Measurements from ENCODE around the gene MAGED1. TPM values are rescaled to one million over a fixed set of nuclear protein-coding genes. Genes with fewer than 3 reads are reported as not detected.

The MAGED1 gene
- total and polyA plus RNA-seq, 7 donors, result 15.2 to 78.1 (median 17.9) TPM

DNA sequence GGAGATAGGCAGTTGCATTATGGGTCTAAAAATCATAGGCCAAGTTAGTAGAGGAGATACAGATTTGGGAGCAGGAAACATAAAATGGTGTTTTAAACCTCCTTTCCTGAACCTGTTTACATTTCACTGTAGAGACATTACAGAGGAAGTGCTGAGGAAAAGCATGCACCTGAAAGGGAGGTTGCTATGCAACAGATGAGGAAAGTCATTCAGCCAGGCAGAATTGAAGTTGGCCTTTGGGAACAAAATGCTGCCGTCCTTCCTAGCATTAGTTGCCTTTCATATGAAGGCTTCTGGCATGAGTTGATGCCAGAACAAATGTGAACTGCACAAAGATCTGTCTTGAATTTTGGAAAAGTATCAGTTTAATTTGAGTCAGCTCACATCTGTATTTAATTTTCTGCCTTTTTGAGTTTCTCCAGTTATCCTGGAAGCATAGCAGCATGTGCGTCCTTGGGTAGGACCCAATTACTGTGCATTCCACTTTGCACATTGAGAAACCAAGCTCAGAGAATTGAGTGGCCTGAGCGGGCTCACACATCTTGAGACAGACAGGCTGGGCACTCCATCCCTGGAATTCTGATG lies 38.2 kb downstream of the MAGED1 start:
- ATAC-seq (no peak), DNase-seq (no peak)
- H3K9me3 ChIP-seq, result no peaks in the 10 kb centered on the region
- no peak overlapping the region for H3K27ac ChIP-seq
- H3K27me3 ChIP-seq (ENCODE audit: insufficient read depth in 3 of 3, low read length in 2 of 3), result peaks cover 0 to 1% (median 0%) of the 10 kb centered on the region in 3 donors
- H3K36me3 ChIP-seq (ENCODE audit: insufficient read depth in 1 of 2, low read depth in 1 of 2), result no peaks in the 10 kb centered on the region
- intact Hi-C loops (cut with DNase I), result no loop called here
- no peaks in the 10 kb centered on the region for H3K4me1 ChIP-seq
- WGBS, 3 donors, result 40 to 52% (median 46%) methylated on average over 3 of the region's 3 CpGs
- no peak overlapping the region for H3K4me3 ChIP-seq
- TF ChIP-seq, protein P1, sequence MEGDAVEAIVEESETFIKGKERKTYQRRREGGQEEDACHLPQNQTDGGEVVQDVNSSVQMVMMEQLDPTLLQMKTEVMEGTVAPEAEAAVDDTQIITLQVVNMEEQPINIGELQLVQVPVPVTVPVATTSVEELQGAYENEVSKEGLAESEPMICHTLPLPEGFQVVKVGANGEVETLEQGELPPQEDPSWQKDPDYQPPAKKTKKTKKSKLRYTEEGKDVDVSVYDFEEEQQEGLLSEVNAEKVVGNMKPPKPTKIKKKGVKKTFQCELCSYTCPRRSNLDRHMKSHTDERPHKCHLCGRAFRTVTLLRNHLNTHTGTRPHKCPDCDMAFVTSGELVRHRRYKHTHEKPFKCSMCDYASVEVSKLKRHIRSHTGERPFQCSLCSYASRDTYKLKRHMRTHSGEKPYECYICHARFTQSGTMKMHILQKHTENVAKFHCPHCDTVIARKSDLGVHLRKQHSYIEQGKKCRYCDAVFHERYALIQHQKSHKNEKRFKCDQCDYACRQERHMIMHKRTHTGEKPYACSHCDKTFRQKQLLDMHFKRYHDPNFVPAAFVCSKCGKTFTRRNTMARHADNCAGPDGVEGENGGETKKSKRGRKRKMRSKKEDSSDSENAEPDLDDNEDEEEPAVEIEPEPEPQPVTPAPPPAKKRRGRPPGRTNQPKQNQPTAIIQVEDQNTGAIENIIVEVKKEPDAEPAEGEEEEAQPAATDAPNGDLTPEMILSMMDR (IDR thresholded peaks at IDR 0.05), result no peak

Other genes with a start within 250 kb of the MAGED1 start
- not detected for gene CENPVL2, start 210.8 kb upstream of the MAGED1 start, total RNA-seq
- not detected for gene CENPVL2, start 210.8 kb upstream of the MAGED1 start, polyA plus RNA-seq
- gene CENPVL1, start 183.1 kb upstream of the MAGED1 start, total RNA-seq, result not detected
- not detected for gene CENPVL1, start 183.1 kb upstream of the MAGED1 start, polyA plus RNA-seq
- 1 to 10 TPM; 4.0 to 7.8 (median 5.6) TPM for gene GSPT2, start 150.2 kb upstream of the MAGED1 start, total RNA-seq
- 1 to 10 TPM; 1.8 to 3.9 (median 2.3) TPM for gene GSPT2, start 150.2 kb upstream of the MAGED1 start, polyA plus RNA-seq
- 1 to 10 TPM in 2 of 4 donors, under 1 TPM in 2; 0.59 to 2.4 (median 0.95) TPM for gene MAGED4B, start 175.6 kb downstream of the MAGED1 start, total RNA-seq
- gene MAGED4B, start 175.6 kb downstream of the MAGED1 start, polyA plus RNA-seq, result under 1 TPM; 0.21 to 0.55 (median 0.39) TPM

All from psoas muscle (tissue), 8 donors.